GM12892 (cell line): ENCODE data around the gene SCLY.
A peak's percentile ranks its signal among the peaks of the same experiment; 100 is the strongest.

Source experiments
- DNase-seq: peaks from one replicate; pipeline ENCODE4 v3.0.0; 2011; ENCODE audit not compliant: insufficient read length
- FAIRE-seq: peaks from 2 replicates; lab custom pipeline; 2011; peaks lifted over from hg19 to GRCh38; lab: Jason Lieb, UNC
- POLR2A ChIP-seq: IDR thresholded peaks from 2 replicates; pipeline ENCODE4 v1.6.1; 2011; ENCODE audit warnings: low read depth, low read length, control low read depth
- POLR2AphosphoS5 ChIP-seq: IDR thresholded peaks from 2 replicates; pipeline ENCODE4 v1.6.1; 2011; ENCODE audit warnings: low read depth, low read length, control low read depth
- TAF1 ChIP-seq: IDR thresholded peaks from 2 replicates; pipeline ENCODE4 v1.6.1; 2011; ENCODE audit warnings: low read depth, mild to moderate bottlenecking, control low read depth, low read length, borderline replicate concordance

Gene SCLY

DNA sequence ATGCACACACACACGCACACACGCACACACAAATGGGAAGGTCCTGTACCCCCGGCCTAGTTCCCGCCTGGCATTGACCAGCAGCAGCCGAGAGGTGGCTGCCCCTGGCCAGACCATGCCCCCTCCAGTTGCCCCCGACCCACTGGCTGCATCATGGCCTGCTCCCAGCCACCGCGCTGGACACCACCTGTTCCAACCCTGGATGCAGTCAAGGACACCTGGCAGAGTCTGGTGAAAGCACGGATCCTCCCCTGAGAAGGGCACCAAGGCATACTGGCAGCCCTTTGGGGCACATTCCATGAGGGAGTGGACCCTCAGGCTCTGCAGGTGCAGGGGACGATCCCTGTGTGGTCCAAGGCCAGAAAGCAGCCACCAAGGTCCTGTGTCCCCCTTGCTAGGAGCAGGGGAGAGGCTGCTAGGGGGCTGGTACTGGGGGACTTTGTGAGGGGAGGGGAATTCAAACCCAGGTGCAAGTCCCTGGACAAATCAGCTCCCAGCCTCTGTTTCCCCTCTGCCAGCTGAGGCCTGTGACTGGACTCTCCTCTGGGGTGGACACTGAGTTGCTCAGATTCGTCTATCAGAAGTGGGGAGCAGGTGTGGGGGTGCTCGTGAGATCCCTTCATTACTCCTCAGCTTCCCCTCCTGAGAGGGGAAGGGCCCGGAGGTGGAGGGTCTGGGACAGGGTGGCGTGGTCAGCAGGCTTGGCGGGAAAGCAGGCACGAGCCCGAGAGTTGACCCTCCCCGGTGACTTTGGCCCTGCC lies 42.8 kb downstream of the SCLY start:
- FAIRE-seq (no peak), DNase-seq (no peak)
- TF ChIP-seq POLR2A (no peak), POLR2AphosphoS5 (no peak), TAF1 (no peak)

DNA sequence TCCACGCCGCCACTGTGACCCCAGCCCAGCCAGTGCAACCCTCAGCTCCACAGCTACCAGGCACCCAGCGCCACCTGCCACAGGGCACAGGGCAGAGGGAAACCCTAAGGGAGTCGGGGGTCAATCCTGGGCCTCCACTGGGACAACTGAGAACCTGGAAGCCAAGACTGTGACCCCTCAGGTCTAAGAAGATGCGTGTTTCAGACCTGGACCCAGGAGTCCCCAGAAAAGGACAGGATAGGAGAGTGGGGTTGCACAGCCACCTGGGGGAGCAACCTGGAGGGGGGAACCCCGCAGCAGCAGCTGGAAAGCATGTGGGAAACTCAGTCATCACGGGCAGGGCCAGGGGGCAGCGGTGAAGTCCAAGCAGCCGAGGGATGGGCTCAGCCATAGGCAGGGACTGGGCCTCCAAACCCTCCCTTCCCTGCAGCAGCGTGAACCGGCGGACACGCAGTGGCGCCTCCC lies 43.5 kb downstream of the SCLY start:
- no peak for TF ChIP-seq POLR2AphosphoS5
- TF ChIP-seq POLR2A: no peak
- TF ChIP-seq TAF1: no peak
- no peak for DNase-seq
- no peak for FAIRE-seq

DNA sequence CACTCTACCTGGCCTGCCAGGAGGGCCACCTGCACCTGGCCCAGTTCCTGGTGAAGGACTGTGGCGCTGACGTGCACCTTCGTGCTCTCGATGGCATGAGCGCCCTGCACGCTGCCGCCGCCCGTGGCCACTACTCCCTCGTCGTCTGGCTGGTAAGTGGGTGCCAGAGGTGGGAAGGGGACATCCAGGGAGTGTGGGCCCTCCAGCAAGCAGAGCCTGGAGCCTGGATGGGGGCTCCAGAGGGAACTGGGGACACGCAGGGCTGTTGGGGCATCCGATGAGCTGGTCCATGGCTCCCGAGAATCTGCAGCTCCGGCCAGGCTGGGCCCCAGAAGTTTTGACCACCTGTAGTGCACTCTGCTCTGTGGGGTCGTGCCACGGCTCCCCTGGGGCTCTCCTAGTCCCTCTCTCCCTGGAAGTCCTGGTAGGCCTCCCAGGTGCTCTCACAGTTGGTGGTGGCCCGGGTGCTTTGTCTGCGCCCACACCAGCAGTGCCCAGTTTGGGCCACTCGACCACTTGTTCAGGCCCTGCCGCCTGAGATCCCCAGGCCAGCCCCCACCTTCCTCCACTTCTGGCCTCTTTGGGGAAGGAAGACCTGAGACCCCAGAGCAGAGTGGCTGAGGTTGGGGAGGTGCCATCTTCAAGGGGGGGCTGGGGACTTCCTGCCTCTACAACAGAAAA lies 44.0 kb downstream of the SCLY start:
- TF ChIP-seq TAF1 (no peak), POLR2A (no peak), POLR2AphosphoS5 (no peak)
- peak; percentile 13 for DNase-seq

DNA sequence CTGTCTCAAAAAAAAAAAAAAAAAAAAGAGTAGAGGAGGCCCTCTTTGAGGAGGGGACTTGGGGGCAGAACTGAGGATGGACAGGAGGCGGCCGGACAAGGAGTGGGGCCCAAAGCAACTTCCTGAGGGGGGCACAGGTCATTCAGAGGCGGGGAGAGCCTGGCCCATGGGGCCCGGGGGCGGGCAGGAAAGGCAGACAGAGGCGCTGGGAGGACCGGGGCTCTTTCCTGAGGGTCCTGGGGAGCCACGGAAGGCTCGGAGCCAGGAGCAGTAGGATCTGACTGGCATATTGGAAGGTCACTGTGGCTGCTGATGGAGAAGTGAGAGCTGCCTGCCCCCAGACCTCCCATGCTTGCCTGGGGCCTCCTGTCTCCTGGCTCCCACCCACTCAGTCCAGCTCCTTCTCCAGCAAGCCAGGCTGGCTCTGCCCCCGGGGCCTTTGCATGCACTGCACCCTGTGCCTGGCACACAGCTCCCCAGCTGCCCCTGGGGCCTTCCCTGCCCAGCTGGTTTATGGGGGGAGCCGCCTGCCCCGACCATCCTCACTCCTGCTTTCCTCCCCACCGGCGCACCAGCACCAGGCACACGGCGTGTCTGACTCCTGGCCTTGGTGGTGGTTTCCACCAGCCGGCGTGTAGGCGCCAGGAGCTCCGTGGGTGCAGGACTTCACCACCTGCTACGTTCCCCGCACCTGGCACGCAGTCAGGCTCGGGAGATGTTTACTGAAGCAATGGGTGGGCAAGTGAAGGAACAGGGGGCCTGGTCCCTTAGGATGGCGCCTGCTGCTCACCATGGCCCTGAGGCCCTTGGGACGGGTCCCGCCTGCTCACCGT lies 44.9 kb downstream of the SCLY start:
- DNase-seq (no peak), FAIRE-seq (no peak)
- no peak for TF ChIP-seq POLR2AphosphoS5
- no peak for TF ChIP-seq POLR2A
- TF ChIP-seq TAF1: no peak

More for the DNA sequence above, 44.0 kb downstream of the SCLY start:
- FAIRE-seq: no peak

DNA sequence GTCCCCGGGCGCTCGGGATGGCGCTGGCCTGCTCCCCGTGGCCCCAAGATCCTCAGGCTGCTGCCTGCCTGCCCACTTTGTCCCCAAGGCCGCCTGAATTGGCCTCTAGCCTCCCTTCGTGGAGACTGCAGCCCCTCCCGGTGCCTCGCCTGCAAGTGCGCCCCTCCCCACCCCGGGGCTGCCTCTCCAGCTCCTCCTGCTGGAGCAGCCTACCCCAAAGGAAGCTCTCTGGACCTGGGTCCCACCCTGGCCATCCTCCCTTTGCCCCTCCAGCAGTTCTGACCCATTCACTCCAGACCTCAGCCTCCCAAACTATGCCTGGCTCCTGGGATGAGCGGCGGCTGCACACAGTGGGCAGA lies 45.5 kb downstream of the SCLY start:
- no peak for FAIRE-seq
- DNase-seq: no peak
- TF ChIP-seq POLR2AphosphoS5 (no peak), POLR2A (no peak), TAF1 (no peak)

DNA sequence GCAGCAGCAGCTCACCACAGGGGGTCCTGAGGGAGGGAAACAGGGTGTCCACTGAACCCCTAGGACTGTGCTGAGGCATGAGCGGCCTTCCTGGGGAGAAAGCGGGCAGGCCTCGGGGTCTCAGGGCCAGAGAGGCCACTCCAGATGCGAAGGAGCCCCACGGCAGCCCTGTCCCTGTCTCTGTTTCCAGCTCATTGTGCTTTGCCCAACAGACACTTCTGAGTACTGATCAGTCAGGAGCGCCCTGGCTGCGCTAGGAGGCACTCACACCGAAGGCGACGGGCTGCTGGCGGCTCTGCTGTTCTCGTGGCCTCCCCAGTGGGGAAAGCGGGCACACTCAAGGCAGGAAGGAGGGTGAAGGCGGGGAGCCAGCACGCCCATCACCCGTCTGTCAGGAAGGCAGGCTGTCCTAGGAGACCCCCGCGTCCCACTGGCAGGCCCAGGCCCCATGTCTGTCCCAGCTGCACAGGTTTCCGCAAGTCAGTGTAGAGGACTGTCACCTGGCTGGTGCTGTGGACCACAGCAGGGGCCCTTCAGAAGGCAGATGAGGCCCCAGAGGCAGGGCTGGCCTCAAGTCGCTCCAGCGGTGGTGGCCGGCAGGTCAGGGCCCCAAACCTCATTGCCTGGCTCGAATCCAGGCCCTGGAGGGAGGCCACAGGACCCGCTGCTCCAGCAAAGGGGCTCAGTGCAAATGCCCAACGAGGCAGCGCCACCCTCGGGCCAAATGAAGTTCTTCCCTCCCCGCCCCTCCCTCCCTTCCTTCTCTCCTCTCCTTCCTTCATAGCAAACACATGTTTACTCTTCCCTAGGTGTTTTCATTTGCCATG lies 46.1 kb downstream of the SCLY start:
- peak; percentile 46 for DNase-seq
- no peak for TF ChIP-seq POLR2AphosphoS5
- TF ChIP-seq POLR2A: no peak
- TF ChIP-seq TAF1: no peak
- FAIRE-seq: peak; percentile 50

DNA sequence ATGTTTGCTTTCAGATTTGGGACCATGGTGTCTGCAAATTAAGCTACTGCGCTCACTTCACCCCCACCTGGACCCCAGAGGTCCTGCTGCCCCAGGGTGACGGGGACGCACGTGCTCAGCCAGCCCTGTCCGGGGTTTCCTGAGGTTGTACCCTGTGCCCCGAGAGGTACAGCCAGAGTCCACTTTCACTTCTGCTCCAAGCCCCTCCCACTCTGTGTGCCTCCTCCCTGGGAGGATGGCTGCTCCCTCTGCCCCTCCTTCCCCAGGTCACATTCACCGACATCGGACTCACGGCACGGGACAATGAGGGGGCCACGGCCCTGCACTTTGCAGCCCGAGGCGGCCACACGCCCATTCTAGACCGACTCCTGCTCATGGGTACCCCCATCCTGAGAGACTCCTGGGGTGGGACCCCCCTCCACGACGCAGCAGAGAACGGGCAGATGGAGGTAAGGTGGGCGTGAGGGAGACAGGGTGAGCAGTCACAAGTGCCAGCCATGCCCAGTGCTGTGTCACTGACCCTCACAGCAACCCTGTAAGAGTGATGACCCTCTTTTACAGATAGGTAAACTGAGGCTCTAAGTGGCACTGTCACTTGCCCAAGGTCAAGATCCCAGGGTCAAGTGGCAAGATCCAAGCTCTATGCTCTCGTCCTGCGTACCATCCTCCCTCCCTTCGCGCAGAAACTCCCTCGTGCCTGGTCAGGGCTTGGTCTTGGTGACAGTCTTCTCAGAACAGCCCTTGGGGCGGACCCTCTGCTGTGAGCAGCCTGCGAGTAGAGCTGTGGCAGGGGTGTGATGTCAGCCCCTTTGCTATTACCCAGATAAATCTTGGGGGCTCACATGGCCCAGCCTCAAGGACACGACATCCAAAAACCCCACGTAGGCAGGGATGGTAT lies 47.0 kb downstream of the SCLY start:
- DNase-seq (peak; percentile 81), FAIRE-seq (peak; percentile 99)
- no peak for TF ChIP-seq TAF1
- no peak for TF ChIP-seq POLR2A
- no peak for TF ChIP-seq POLR2AphosphoS5

DNA sequence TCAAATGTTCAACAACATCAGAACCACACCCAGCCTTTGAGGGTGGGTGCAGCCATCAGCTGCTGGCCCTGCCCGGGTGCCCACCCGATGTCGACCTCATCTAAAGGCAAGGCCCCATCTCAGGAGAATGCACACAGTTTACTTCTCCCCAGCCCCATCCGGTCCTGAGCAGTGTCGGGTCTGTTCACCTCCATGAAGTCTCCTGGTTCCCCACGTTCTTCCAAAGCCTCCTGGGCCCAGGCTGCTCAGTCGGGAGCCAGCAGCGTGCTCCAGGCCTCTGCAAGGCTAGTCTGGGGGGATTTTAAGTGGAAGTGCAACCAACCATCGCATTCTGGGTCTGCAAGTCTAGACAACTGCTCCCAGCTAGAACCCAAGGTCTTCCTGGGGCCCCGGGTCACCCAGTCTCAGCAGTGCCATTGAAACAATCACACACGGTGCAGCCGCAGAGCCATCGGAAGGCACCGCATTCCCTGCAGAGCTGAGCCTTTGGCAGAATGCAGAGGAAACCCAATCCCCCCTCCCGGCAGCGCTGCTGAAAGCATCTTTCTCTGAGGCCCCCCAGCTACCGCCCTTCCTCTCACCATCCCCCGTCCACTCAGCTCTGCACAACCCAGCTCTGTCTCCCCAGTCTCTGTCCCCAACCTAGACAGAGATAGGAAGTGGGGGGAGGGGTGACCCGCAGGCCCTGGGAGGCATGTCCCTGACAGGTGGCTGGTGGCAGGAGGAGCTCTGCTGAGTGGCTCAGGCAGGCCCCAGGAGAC lies 47.8 kb downstream of the SCLY start:
- no peak for TF ChIP-seq POLR2A
- TF ChIP-seq POLR2AphosphoS5: no peak
- no peak for TF ChIP-seq TAF1
- peak; percentile 79 for FAIRE-seq
- DNase-seq: peak; percentile 53

DNA sequence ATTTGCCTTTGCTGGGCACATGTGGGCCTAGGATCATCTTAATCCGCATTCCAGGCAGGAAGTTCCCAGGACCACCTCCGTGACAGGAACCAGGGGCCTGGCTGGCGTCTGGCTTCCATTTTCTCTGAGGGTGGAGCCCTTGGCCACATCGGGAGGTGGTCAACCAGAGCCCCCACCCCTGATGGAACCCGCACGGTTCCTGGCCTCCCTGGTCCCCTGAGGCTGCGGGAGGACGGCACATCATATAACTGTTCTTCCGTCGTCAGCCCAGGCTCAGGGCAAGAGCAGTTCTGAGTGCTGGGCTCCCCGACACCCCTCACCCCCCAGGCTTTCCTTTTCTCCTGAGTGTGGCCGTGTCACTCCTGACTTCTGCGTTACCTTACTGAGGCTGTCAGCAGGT lies 52.8 kb downstream of the SCLY start:
- no peak for FAIRE-seq
- DNase-seq: no peak
- TF ChIP-seq TAF1: no peak
- TF ChIP-seq POLR2AphosphoS5: no peak
- no peak for TF ChIP-seq POLR2A
